AG09309 (cell line): Measurements from ENCODE around the gene TRIO.
A peak's percentile ranks its signal among the peaks of the same experiment; 100 is the strongest.

Source experiments
- DNase-seq: peaks from one replicate; pipeline ENCODE4 v3.0.0-alpha.2; 2010; ENCODE audit warnings: low read depth
- H3K4me3 ChIP-seq: 2 replicates; pipeline ENCODE4 v1.5.1; 2011; ENCODE audit warnings: mild to moderate bottlenecking, low read depth, low read length, moderate library complexity; ENCODE audit not compliant: control insufficient read depth
- TF ChIP-seq, protein P1 (sequence below): IDR thresholded peaks from 2 replicates; pipeline ENCODE4 v1.5.1; 2011; ENCODE audit warnings: mild to moderate bottlenecking, low read depth, low read length, inconsistent platforms; ENCODE audit not compliant: insufficient read depth, control insufficient read depth; ENCODE audit errors: missing control alignments

The TRIO gene

GRCh38 chr5:14405267-14405666, 262.1 kb downstream of the TRIO start:
- TF ChIP-seq, protein P1, sequence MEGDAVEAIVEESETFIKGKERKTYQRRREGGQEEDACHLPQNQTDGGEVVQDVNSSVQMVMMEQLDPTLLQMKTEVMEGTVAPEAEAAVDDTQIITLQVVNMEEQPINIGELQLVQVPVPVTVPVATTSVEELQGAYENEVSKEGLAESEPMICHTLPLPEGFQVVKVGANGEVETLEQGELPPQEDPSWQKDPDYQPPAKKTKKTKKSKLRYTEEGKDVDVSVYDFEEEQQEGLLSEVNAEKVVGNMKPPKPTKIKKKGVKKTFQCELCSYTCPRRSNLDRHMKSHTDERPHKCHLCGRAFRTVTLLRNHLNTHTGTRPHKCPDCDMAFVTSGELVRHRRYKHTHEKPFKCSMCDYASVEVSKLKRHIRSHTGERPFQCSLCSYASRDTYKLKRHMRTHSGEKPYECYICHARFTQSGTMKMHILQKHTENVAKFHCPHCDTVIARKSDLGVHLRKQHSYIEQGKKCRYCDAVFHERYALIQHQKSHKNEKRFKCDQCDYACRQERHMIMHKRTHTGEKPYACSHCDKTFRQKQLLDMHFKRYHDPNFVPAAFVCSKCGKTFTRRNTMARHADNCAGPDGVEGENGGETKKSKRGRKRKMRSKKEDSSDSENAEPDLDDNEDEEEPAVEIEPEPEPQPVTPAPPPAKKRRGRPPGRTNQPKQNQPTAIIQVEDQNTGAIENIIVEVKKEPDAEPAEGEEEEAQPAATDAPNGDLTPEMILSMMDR = peak; percentile 19
- DNase-seq = no peak
- no peak overlapping the region for H3K4me3 ChIP-seq

- TF ChIP-seq, protein P1 = no peak
- no peak overlapping the region for H3K4me3 ChIP-seq
- DNase-seq = no peak
Measured at GRCh38 chr5:14405706-14406553, 262.8 kb downstream of the TRIO start.

DNA sequence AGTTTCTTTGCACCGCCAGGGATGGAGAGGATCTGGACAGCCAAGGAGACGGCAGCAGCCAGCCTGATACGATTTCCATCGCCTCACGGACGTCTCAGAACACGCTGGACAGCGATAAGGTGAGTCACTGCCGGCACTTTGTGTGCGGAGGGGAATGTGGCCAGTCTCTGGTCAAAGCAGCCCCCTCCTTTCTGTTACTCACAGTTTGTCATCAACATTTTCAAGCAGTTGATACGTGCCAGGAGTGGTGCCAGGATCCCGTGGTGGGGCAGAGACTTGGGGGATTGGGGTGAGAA, 263.4 kb downstream of the TRIO start:
- TF ChIP-seq, protein P1 = no peak
- no peak overlapping the region for H3K4me3 ChIP-seq
- peak; percentile 64 for DNase-seq

- H3K4me3 ChIP-seq = no peak overlapping the region
- TF ChIP-seq, protein P1 = no peak
- no peak for DNase-seq
Measured at GRCh38 chr5:14407051-14407450, 263.9 kb downstream of the TRIO start.

- H3K4me3 ChIP-seq = no peak overlapping the region
- TF ChIP-seq, protein P1 = no peak
- no peak for DNase-seq
Measured at GRCh38 chr5:14407746-14408175, 264.6 kb downstream of the TRIO start.

DNA sequence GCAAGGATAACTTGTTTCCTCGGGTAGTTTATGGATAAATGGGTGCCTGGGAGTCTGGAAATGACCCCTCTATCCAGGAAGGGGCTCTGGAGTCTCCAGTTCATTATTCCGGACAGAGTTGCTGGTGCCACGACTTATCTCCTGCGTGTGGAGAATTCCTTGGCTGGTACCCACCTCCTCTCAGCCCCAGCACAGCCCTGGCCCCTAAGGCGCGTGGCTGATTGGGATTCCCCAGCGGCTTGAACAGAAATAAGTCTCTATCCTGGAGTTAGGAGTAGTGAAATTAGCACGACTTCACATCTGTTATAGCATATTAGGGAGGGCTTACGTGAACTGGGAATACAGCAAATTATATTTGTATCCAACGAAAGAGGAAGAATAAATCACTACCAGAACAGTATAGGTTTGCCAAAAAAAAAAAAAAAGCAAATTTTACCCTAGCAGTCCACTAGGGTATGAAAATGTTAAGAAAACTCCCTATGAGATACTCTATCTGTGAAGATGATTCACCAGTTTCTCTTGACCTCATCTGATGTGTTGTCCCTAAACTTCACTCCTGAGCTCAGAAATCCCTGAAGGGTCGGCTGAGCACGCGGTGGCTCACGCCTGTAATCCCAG, 265.9 kb downstream of the TRIO start:
- H3K4me3 ChIP-seq = no peak overlapping the region
- TF ChIP-seq, protein P1 = no peak
- no peak for DNase-seq
